SIG-M5 treated with dmso at 0.1 percent for 504 hours (cell line): Measurements from ENCODE around the gene MUTYH.

Source experiments
- DNase-seq: peaks from one replicate; lab custom pipeline; 2025; ENCODE audit not compliant: unreplicated experiment; lab: John Stamatoyannopoulos, UW

The MUTYH gene

DNA sequence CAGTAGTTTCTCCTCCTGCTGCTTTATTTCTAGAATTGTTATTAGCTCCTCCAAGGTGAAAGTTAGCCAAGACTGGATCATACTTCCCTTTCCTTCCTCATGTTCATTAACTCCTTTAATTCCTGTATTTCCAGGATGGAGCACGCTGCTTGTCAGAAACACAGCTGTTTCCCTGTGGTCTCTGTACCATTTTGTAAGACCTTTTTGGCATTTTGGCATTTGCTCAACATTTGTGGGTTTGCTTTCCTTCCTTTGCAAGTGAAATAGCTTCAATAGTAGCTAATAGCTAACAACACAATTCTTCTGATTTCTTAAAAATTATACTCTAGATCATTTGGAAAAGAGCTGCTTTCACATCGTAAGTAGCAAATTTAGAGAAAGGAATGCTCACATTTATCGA lies 57.9 kb downstream of the MUTYH start:
- DNase-seq = no peak
